HG02610 (cell line): ENCODE results near the gene EBF3.

Source experiments
- ATAC-seq: cut with Tn5 transposase; IDR thresholded peaks from one replicate; pipeline ENCODE4 v1.9.1; 2021; ENCODE audit warnings: mild to moderate bottlenecking, moderate library complexity; ENCODE audit not compliant: unreplicated experiment

Gene EBF3

GRCh38 chr10:129959544-129960480 is 4.3 kb downstream of the EBF3 start:
- no peak for ATAC-seq

GRCh38 chr10:129958629-129959543 is 5.2 kb downstream of the EBF3 start:
- ATAC-seq, result no peak

GRCh38 chr10:129958148-129958628 is 5.9 kb downstream of the EBF3 start:
- ATAC-seq, result no peak

GRCh38 chr10:129956876-129957673 is 7.0 kb downstream of the EBF3 start:
- ATAC-seq, result no peak

GRCh38 chr10:129956286-129956670 is 7.8 kb downstream of the EBF3 start:
- ATAC-seq, result no peak

- ATAC-seq, result no peak
These were observed 8.3 kb downstream of the EBF3 start for GRCh38 chr10:129955601-129956285.

GRCh38 chr10:129954492-129955315 is 9.4 kb downstream of the EBF3 start:
- no peak for ATAC-seq

GRCh38 chr10:129953119-129954051 is 10.7 kb downstream of the EBF3 start:
- no peak for ATAC-seq

- ATAC-seq, result no peak
These were observed 11.5 kb downstream of the EBF3 start for GRCh38 chr10:129952378-129953118.

- no peak for ATAC-seq
These were observed 12.2 kb downstream of the EBF3 start for GRCh38 chr10:129951970-129952265.

- ATAC-seq, result no peak
These were observed 12.7 kb downstream of the EBF3 start for GRCh38 chr10:129951101-129951969.

- no peak for ATAC-seq
These were observed 13.4 kb downstream of the EBF3 start for GRCh38 chr10:129950676-129951075.

GRCh38 chr10:129949891-129950291 is 14.2 kb downstream of the EBF3 start:
- ATAC-seq, result no peak

- ATAC-seq, result no peak
These were observed 14.7 kb downstream of the EBF3 start for GRCh38 chr10:129949411-129949810.

GRCh38 chr10:129946859-129947258 is 17.2 kb downstream of the EBF3 start:
- no peak for ATAC-seq

GRCh38 chr10:129945941-129946760 is 17.9 kb downstream of the EBF3 start:
- ATAC-seq, result no peak
